Measurements from ENCODE around the gene TSPAN9. TPM values are rescaled to one million over a fixed set of nuclear protein-coding genes. Genes with fewer than 3 reads are reported as not detected.

Gene TSPAN9
- total RNA-seq, 1 donor: 3.5 TPM

DNA sequence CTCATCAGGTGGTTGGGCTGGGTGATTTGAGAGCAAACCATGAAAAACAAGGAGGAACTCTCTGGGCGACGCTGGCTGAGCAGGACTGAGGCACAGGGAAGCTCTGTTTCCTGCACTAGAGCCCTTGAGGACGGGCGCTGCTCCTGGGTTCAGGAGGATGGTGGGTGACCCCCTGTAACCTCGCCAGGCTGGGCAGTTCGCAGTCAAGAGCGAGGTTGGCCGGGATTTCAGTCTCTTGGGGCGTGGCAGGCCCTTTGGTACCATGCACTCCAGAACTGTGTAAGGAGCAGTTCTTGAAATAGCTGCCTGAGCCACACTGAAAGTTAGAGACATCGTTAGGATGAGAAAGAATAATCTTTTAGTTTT, 202.2 kb downstream of the TSPAN9 start:
- Histone ChIP-seq H3K4me1 (ENCODE audit: insufficient read depth, low read length) (no peaks in the 10 kb centered on the region), H3K4me3 (ENCODE audit: low read length) (no peak overlapping the region), H3K27me3 (ENCODE audit: insufficient read depth, low read length) (no peaks in the 10 kb centered on the region), H3K9me3 (ENCODE audit: low read depth, low read length) (no peaks in the 10 kb centered on the region)

DNA sequence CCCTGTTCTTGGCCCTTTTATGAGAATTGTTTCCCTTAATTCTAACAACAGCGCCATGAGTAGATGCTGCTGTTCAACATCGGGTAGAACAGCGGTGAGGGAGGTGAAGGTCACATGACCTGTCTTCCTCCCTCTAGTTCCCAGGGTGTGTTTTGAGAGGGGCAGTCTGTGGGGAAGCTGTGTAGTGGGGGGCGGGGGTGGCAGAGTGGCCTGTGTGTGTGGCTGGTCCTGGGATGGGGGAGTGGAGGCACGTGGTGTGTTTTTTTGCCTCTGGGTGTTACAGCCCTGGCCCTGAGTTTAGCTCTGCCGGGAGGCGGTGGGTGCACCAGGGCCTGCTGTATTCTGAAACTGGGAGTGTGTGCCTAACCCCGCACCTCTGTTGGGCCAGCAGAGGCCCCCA, 202.7 kb downstream of the TSPAN9 start:
- H3K27me3 ChIP-seq (ENCODE audit: insufficient read depth, low read length): no peaks in the 10 kb centered on the region

DNA sequence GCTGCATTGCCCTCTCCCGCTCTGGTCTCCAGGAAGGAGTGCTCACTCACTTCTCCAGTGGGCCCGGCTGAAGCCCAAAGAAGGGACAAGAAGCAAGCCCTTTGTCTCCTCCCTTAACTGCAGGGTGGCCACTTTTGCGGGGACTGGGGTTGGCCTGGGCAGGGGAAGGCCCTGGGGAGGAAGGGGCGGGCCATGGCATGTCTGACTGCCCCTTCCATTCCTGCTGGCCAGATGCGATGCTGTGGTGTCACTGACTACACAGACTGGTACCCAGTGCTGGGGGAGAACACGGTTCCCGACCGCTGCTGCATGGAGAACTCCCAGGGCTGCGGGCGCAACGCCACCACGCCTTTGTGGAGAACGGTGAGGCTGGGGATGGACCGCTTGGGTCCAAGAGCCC, 203.8 kb downstream of the TSPAN9 start:
- Histone ChIP-seq H3K27me3 (ENCODE audit: insufficient read depth, low read length) (no peaks in the 10 kb centered on the region), H3K4me1 (ENCODE audit: insufficient read depth, low read length) (no peaks in the 10 kb centered on the region), H3K4me3 (ENCODE audit: low read length) (no peak overlapping the region), H3K9me3 (ENCODE audit: low read depth, low read length) (no peaks in the 10 kb centered on the region)

More for the DNA sequence above, 202.7 kb downstream of the TSPAN9 start:
- Histone ChIP-seq H3K9me3 (ENCODE audit: low read depth, low read length) (no peaks in the 10 kb centered on the region), H3K4me3 (ENCODE audit: low read length) (no peak overlapping the region), H3K4me1 (ENCODE audit: insufficient read depth, low read length) (no peaks in the 10 kb centered on the region)

DNA sequence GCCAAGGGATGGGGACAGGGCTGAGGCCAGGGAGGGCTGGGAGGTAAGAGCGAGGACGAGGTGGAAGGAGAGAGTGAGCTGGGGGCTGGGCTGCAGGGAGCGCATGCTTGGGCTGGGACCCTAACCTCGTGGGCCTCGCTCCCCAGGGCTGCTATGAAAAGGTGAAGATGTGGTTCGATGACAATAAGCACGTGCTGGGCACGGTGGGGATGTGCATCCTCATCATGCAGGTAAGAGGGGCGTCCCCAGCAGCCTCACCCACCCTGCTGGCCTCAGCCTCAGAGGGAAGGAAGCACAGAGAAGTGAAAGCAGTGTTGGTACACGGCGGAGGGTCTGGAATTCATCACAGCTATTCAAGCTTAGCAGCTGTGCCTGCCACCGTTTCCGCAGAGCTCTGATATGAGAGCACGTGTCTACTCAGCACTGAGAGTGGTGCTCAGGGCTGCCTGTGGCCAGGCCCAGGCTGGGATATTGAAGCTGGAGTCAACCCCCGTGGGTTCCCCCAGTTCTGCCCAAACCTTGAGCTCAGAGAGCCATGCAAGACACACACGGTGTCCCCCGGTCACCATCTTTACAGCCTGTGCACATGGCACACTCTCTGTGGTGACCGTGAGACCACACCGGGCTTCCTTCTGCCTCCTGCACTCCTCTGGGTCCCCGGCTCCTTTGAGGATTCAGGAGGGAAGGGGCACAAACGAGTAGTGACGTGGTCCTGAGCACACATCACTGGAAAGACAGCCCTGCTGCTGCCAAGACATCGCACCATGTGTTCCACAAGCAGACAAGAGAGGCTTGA, 204.6 kb downstream of the TSPAN9 start:
- no peak overlapping the region for H3K4me3 ChIP-seq (ENCODE audit: low read length)
- H3K27me3 ChIP-seq (ENCODE audit: insufficient read depth, low read length): no peaks in the 10 kb centered on the region
- H3K9me3 ChIP-seq (ENCODE audit: low read depth, low read length): no peaks in the 10 kb centered on the region
- no peaks in the 10 kb centered on the region for H3K4me1 ChIP-seq (ENCODE audit: insufficient read depth, low read length)

DNA sequence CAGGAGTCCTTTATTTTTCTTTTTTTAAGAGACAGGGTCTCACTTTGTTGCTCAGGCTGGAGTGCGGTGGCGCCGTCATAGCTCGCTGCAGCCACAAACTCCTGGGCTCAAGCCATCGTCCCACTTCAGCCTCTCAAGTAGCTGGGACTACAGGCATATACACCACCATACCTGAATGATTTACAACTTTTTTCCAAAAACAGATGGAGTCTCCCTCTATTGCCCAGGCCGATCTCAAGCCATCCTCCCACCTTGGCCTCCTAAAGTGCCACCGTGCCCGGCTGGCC, 205.1 kb downstream of the TSPAN9 start:
- H3K4me1 ChIP-seq (ENCODE audit: insufficient read depth, low read length): no peaks in the 10 kb centered on the region
- no peaks in the 10 kb centered on the region for H3K9me3 ChIP-seq (ENCODE audit: low read depth, low read length)
- H3K27me3 ChIP-seq (ENCODE audit: insufficient read depth, low read length): no peaks in the 10 kb centered on the region
- no peak overlapping the region for H3K4me3 ChIP-seq (ENCODE audit: low read length)

DNA sequence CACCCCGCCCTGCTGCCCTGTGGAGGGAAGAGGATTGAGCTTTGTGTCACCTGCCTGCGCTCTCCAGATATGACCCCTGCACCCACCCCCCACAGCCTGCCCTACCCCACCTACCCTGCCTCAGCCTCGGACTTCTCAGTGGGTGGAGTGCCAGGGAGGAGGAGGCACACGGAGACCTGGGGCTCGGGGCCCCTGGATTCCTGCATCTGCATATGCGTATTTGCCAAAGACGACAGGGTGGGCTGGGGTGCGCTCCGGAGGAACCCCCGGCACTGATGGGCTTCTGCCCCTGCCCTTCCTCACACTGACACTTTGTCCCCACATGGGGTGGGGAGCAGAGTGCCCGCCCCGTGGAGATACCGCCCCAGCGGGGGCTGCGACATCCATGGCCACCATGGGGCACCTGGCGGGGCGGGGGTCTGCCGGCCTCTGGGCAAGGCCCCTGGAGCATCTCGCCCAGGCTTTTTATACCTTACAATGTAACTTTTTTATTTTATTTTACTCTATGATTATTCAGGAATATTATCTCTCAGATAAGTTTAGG, 206.0 kb downstream of the TSPAN9 start:
- Histone ChIP-seq H3K9me3 (ENCODE audit: low read depth, low read length) (no peaks in the 10 kb centered on the region), H3K4me3 (ENCODE audit: low read length) (no peak overlapping the region)

DNA sequence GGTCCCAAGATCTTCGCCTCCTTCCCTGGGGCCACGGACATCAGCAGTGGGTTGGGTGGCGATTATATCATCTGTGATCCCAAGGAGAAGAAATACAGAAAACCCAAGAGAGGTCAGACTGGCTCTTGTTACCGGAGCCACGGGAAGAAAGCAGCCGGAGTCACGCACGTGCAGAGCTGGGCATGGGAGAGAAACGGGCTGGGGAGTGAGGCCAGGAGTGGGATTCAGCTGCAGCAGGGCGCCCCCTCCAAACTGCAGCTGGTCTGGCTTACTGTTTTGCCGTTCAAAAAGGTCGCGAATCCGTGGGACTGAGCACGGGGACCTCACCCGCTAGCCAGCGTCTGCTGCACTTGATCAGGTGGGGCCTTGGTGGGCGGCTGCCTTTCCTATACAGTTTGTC, 207.2 kb downstream of the TSPAN9 start:
- Histone ChIP-seq H3K9me3 (ENCODE audit: low read depth, low read length) (no peaks in the 10 kb centered on the region), H3K27me3 (ENCODE audit: insufficient read depth, low read length) (no peaks in the 10 kb centered on the region), H3K4me1 (ENCODE audit: insufficient read depth, low read length) (no peaks in the 10 kb centered on the region), H3K4me3 (ENCODE audit: low read length) (no peak overlapping the region)

More for the DNA sequence above, 206.0 kb downstream of the TSPAN9 start:
- H3K27me3 ChIP-seq (ENCODE audit: insufficient read depth, low read length): no peaks in the 10 kb centered on the region
- no peaks in the 10 kb centered on the region for H3K4me1 ChIP-seq (ENCODE audit: insufficient read depth, low read length)

DNA sequence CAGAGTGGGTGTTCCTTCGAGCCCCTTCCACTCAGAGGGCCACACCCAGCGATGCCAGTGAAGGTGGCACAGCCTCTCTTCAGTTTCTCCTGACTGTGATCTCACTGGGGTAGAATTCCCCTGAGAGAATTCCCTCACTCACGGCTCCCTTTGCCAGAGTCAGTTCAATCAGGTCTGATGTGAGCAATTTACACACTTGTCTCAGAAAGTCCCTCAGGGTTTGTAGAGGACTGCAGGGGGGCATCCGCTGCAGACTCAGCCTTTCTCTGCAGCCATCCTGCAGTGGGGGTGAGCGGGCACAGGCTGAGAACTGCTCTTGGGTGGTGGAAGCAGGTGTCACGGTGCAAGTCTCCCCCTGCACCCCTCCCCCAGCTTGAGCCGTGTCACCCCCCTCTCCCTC, 208.4 kb downstream of the TSPAN9 start:
- H3K4me1 ChIP-seq (ENCODE audit: insufficient read depth, low read length): no peaks in the 10 kb centered on the region
- no peak overlapping the region for H3K4me3 ChIP-seq (ENCODE audit: low read length)
- no peaks in the 10 kb centered on the region for H3K9me3 ChIP-seq (ENCODE audit: low read depth, low read length)

DNA sequence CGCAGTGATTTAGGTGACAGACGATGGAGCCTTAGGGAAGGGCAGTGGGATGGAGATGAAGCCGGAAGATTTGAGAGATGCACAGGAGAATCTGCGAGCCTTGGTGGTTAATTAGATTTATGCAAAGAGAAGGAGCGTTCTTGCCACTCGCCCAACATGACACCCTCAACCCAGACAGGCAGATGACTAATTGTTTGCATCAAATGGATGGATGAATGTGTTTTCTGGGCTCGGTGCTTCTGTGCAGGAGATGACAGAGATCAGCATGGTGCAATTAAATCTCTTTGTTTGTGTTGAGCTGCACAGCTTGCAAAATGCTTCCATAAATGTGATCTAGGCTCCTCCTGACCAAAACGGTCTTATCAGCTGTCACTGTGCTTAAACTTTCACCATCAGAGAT, 211.5 kb downstream of the TSPAN9 start:
- no peak overlapping the region for H3K4me3 ChIP-seq (ENCODE audit: low read length)
- H3K4me1 ChIP-seq (ENCODE audit: insufficient read depth, low read length): no peaks in the 10 kb centered on the region
- no peaks in the 10 kb centered on the region for H3K9me3 ChIP-seq (ENCODE audit: low read depth, low read length)
- no peaks in the 10 kb centered on the region for H3K27me3 ChIP-seq (ENCODE audit: insufficient read depth, low read length)

More for the DNA sequence above, 208.4 kb downstream of the TSPAN9 start:
- no peaks in the 10 kb centered on the region for H3K27me3 ChIP-seq (ENCODE audit: insufficient read depth, low read length)

DNA sequence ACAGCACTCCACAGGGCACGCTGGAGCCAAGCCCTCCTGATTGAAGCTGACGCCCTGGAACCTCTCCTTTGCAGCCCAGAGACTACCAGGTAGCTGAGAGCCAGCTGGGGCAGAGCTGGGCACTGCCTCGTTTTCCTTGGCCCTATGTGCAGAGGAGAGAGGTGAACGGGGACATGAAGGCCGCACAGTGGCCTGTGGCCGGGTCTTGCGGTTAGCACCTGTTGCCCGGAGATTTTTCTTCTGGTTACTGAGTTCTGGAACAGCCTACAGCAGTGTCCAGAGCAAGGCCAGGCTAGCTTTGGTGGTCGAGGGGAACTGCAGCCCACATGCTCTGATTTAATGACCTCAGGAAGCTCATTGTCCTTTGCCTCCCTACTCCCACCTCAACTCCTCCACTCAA, 212.5 kb downstream of the TSPAN9 start:
- Histone ChIP-seq H3K27me3 (ENCODE audit: insufficient read depth, low read length) (no peaks in the 10 kb centered on the region), H3K9me3 (ENCODE audit: low read depth, low read length) (no peaks in the 10 kb centered on the region), H3K4me3 (ENCODE audit: low read length) (no peak overlapping the region), H3K4me1 (ENCODE audit: insufficient read depth, low read length) (no peaks in the 10 kb centered on the region)

DNA sequence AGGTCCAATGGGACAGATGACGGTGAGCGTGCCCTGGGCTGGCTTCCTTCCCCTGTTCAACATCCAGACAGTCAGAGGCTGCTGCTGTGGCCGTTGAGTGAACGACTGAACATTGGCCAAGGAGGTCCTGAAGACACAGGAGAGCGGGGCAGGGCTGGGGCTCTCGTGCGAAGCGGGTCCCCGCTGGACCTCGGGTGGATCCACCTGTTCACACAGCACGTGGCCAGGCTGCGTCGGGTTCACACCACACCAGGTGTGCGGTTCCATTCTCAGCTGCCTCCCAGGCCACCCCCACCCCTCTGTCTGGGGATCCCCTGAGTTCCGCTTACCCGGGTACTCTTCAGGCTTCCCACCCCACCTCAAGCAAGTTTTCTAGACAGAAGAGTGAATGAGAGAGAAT, 214.8 kb downstream of the TSPAN9 start:
- no peaks in the 10 kb centered on the region for H3K4me1 ChIP-seq (ENCODE audit: insufficient read depth, low read length)
- no peaks in the 10 kb centered on the region for H3K9me3 ChIP-seq (ENCODE audit: low read depth, low read length)
- H3K4me3 ChIP-seq (ENCODE audit: low read length): no peak overlapping the region
- no peaks in the 10 kb centered on the region for H3K27me3 ChIP-seq (ENCODE audit: insufficient read depth, low read length)

DNA sequence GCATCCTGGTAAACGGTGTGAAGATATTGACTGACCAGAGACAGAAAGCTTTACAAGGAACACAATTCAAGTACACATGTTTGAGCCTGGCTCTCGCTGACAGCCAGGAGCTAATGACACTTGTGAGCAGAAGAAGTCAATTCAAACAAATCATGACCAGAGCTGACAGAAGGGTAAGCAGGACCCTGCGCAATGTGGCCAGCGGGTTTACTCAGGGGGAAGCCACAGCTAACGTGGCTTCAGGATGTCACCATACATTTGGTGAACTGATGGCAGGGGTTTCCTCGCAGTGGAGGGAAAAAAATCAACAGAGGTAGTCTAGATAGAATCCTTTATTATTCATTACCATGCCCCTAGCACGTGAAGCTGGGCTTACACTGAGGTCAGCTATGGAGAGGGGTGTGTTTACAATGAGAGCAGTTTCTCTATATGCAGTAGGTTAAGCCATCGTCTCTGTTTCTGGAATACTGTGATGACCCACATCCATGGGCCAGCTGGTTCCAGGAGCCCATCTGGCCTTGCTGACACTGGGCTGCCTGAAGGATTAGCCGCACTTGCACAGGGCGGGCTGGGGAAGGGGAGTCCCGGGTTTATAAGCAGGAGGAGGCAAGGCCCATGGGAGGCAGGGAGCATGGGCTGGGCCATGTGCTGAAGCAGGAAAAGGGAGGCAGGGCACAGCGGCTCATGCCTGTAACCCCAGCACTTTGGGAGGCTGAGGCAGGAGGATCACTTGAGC, 215.7 kb downstream of the TSPAN9 start:
- H3K9me3 ChIP-seq (ENCODE audit: low read depth, low read length): no peaks in the 10 kb centered on the region
- no peak overlapping the region for H3K4me3 ChIP-seq (ENCODE audit: low read length)
- H3K27me3 ChIP-seq (ENCODE audit: insufficient read depth, low read length): no peaks in the 10 kb centered on the region
- no peaks in the 10 kb centered on the region for H3K4me1 ChIP-seq (ENCODE audit: insufficient read depth, low read length)

DNA sequence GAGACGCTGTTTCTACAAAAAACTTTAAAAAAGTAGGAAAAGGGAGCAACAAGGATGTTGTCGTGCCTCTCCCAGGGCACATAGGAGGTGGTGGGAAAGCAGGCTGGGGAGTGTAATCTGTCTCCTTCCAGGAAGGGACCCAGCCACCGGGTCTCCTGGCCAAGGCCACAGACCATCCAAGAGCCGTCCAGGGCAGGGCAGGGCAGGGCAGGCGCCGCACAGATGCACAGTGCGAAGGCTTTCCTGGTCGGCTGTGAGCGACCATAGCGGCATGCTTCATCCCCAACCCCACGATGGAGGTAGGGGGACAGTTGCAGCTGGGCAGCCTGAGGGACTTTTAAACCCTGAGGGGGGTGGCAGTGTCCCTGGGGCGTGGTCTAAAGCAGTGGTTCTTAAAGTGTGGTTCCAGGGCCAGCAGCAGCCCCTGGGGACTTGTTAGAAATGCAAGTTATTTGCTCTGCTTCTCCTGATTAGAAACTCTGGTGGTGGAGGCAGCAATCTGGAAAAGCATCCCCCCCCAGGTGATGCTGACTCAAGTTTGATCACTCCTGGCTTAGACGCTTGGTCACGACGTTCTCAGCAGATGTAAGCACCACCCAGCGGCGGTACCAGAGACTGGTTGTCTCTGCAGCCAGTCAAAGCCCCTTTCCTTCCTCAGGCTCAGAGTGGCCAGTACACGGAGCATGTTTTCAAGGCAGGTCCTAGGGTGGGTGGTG, 216.4 kb downstream of the TSPAN9 start:
- no peaks in the 10 kb centered on the region for H3K4me1 ChIP-seq (ENCODE audit: insufficient read depth, low read length)
- no peaks in the 10 kb centered on the region for H3K9me3 ChIP-seq (ENCODE audit: low read depth, low read length)
- H3K4me3 ChIP-seq (ENCODE audit: low read length): no peak overlapping the region
- H3K27me3 ChIP-seq (ENCODE audit: insufficient read depth, low read length): no peaks in the 10 kb centered on the region

DNA sequence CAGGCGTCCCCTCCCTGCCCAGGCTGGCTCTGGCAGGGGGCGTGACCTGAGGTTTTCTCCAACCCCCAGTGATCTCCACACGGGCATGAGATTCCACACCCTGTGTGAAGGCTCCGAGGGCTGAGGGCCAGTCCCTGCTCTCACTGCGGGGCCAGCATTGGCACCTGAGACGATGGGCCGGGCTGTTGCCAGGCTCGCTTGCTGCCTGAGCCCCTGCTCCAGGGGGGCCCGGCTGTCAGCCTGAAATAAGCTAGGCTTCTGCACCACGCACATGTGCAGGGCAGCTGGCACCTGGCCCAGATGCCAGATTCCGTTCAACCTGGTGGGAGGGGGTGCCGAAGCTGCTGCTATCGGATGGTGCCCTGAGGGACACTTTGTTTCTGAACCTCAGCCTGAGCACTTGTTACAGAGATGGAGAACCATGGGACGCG, 217.3 kb downstream of the TSPAN9 start:
- Histone ChIP-seq H3K4me1 (ENCODE audit: insufficient read depth, low read length) (no peaks in the 10 kb centered on the region), H3K4me3 (ENCODE audit: low read length) (no peak overlapping the region), H3K9me3 (ENCODE audit: low read depth, low read length) (no peaks in the 10 kb centered on the region), H3K27me3 (ENCODE audit: insufficient read depth, low read length) (no peaks in the 10 kb centered on the region)

DNA sequence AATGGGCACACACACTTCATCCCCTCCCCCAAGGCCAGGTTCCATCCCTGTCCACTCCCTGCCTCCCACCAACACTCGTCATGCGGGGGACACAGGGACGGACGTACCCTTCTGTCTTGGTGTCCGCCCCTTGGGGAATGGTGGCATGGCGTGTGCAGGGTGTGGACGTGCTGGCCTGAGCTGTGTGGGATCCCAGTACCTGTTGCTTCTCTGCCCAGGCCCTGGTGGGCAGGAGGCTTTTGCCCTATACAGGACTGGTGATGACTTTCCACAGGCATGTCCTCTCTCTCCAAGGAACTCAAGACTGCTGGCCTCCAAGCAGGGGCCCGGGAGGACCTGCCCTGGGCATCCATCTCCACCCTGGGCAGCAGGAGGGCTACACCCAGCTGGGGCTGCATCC, 218.0 kb downstream of the TSPAN9 start:
- Histone ChIP-seq H3K9me3 (ENCODE audit: low read depth, low read length) (no peaks in the 10 kb centered on the region), H3K4me3 (ENCODE audit: low read length) (no peak overlapping the region), H3K4me1 (ENCODE audit: insufficient read depth, low read length) (peaks cover 5% of the 10 kb centered on the region), H3K27me3 (ENCODE audit: insufficient read depth, low read length) (no peaks in the 10 kb centered on the region)
